ENCODE results near the gene PELO.

GRCh38 chr5:52834320-52834719 lies 46.6 kb downstream of the PELO start:
- TF ChIP-seq ZNF488 (tag by site-specific recombination; IDR thresholded peaks at IDR 0.05) = no peak
- no peak for TF ChIP-seq CTCF (tag by site-specific recombination; IDR thresholded peaks at IDR 0.05)
- no peak for TF ChIP-seq ZNF23 (tag by site-specific recombination; IDR thresholded peaks at IDR 0.05; ENCODE audit: borderline replicate concordance)
- TF ChIP-seq GLIS2 (tag by site-specific recombination; IDR thresholded peaks at IDR 0.05) = no peak

Measured in HEK293 (cell line).